NCI-H2196 treated with DMSO at 0.1 percent for 48 hours (cell line): ENCODE data around the gene AMY1B.
"Not testable (repeated sequence)": the region's sequence is repeated elsewhere in the genome, so short reads cannot be mapped to it uniquely, and the experiment has no call there.

Experiments used
- DNase-seq: peaks from one replicate; lab custom pipeline; 2025; ENCODE audit not compliant: unreplicated experiment; lab: John Stamatoyannopoulos, UW

AMY1B gene

GRCh38 chr1:103696110-103696509 lies at the start of gene AMY1B:
TSS of gene AMY1B (minus strand) at chr1:103696210. CDS start at chr1:103695639, 571 bp downstream.
- DNase-seq, result not testable (repeated sequence)

DNA sequence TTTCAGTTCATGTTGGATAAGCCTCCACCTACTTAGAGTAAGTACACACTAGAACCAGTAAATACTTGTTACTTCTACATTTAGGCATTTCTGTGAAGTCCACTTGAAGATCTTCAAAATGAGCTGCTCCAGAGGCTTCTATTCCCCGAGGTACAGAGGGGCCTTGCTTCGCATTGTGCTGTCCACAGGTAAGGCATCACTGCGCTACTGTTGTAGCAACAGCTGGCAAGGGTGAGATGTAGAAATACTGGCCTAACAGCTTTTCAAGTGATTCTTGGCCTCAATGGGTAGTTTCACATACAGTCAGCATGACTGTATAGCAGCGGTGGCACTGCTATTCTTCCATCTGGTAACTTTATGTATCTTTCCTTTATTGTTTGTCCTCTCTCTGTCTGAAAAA lies 49.0 kb upstream of the AMY1B start:
- not testable (repeated sequence) for DNase-seq

GRCh38 chr1:103744449-103744848 lies 48.4 kb upstream of the AMY1B start:
- DNase-seq, result not testable (repeated sequence)

DNA sequence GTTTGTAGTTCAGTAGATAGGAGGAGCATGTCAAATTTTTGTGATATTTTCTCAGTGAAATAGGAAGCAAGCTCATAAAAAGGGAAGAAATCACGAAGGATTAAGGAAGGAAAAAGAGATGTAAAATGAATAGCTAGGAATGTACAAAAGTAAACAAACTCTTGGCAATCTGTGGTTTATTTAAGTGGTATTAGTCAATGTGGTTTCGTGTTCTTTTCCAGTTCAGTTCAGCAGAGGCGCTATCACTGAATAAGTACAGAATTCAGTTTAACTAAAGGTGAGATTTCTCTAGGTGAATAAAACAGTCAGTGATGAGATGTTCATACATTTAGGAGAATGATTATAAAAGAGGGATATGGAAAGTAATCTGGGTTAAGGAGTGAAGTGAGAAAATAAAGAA lies 42.0 kb upstream of the AMY1B start:
- not testable (repeated sequence) for DNase-seq

DNA sequence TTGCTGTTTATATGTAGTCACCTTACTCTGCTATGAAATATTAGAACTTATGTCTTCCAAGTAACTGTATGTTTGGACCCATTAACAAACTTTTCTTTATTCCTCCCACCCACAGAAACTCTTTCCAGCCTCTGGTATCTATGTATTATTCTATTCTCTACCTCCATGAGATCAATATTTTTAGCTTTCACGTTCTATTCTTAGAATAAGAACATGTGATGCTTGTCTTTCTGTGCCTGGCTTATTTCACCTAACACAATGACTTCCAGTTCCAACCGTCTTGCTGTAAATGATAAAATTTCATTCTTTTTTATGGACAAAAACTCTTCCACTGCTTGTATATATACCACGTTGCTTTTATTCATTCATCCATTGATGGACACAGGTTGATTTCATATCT lies 39.3 kb upstream of the AMY1B start:
- DNase-seq, result not testable (repeated sequence)

- not testable (repeated sequence) for DNase-seq
Observed at GRCh38 chr1:103721473-103721872, 25.5 kb upstream of the AMY1B start.

DNA sequence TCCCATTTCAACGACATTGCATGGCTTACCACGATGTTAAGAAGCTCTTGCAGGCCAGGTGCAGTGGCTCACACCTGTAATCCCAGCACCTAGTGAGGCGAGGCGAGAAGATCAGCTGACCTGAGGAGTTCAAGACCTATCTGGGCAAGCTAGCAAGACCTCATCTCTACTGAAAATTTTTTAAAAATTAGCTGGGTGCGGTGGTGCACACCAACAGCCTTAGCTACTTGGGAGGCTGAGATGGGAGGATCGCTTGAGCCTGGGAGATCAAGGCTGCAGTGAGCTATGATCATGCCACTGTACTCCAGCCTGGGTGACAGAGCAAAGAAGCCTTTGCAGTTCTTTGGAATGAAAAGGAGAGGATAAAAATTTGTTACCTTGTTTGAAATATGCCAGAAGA lies 21.4 kb upstream of the AMY1B start:
- DNase-seq, result not testable (repeated sequence)

- not testable (repeated sequence) for DNase-seq
Observed at GRCh38 chr1:103710381-103710780, 14.4 kb upstream of the AMY1B start.

DNA sequence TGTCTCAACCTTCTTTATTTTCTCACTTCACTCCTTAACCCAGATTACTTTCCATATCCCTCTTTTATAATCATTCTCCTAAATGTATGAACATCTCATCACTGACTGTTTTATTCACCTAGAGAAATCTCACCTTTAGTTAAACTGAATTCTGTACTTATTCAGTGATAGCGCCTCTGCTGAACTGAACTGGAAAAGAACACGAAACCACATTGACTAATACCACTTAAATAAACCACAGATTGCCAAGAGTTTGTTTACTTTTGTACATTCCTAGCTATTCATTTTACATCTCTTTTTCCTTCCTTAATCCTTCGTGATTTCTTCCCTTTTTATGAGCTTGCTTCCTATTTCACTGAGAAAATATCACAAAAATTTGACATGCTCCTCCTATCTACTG lies 11.7 kb upstream of the AMY1B start:
- DNase-seq, result not testable (repeated sequence)

DNA sequence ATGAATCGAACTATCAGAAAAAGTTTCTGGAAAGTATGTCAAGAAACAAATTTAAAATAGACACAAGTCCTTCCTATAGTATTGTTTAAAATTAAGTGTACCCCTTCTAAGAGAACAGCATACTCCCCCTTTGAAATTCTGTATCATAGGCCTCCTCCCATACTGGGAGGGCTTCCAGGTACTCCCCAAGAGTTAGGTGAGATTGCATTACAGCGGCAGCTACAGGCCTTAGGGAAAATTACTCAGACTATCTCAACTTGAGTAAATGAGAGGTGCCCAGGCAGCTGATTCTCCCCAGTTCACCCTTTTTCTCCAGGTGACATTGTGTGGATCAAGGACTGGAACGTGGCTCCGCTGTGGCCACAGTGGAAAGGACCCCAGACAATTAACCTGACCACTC lies 5.2 kb upstream of the AMY1B start:
- DNase-seq, result not testable (repeated sequence)

- not testable (repeated sequence) for DNase-seq
Observed at GRCh38 chr1:103700669-103701068, 4.7 kb upstream of the AMY1B start.

DNA sequence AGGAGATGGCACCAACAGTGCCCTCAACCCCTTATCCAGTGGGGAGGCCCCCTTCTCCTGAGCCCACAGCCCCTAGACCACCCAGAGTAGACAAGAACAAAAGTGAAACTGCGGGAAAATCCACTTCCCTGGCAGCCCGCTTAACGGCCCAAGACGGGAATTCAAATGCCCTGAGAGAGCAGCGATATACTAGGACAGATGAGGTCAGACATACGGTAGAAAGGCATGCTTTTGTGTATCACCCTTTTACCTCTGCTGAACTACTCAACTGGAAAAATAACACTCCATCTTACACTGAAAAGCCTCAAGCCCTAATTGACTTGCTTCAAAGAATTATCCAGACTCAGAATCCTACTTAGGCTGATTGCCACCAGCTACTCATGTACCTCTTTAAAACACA lies 1.4 kb upstream of the AMY1B start:
- DNase-seq, result not testable (repeated sequence)

- DNase-seq, result not testable (repeated sequence)
Observed at GRCh38 chr1:103676335-103676734, 19.7 kb downstream of the AMY1B start.

- not testable (repeated sequence) for DNase-seq
Observed at GRCh38 chr1:103655460-103655859, 40.5 kb downstream of the AMY1B start, which contains the start of gene AMY1A. TSS of gene AMY1A (plus strand) at chr1:103655760. CDS start at chr1:103656331, 571 bp downstream.

- not testable (repeated sequence) for DNase-seq
Observed at GRCh38 chr1:103654133-103654532, 41.9 kb downstream of the AMY1B start.

- DNase-seq, result not testable (repeated sequence)
Observed at GRCh38 chr1:103650889-103651288, 45.1 kb downstream of the AMY1B start.

GRCh38 chr1:103650305-103650704 lies 45.7 kb downstream of the AMY1B start:
- DNase-seq, result not testable (repeated sequence)

GRCh38 chr1:103643908-103644307 lies 52.1 kb downstream of the AMY1B start:
- not testable (repeated sequence) for DNase-seq

DNA sequence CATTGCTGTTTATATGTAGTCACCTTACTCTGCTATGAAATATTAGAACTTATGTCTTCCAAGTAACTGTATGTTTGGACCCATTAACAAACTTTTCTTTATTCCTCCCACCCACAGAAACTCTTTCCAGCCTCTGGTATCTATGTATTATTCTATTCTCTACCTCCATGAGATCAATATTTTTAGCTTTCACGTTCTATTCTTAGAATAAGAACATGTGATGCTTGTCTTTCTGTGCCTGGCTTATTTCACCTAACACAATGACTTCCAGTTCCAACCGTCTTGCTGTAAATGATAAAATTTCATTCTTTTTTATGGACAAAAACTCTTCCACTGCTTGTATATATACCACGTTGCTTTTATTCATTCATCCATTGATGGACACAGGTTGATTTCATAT lies 54.8 kb downstream of the AMY1B start:
- not testable (repeated sequence) for DNase-seq
